Panc1 (cell line): ENCODE results near the gene ZNF544. TPM values are rescaled to one million over a fixed set of nuclear protein-coding genes. Genes with fewer than 3 reads are reported as not detected.

Experiments used
- ATAC-seq: fragments of 200-7000 bp; cut with Tn5 transposase; 2 replicates; pipeline ENCODE4 v1.9.1; 2020; ENCODE audit warnings: mild to moderate bottlenecking, moderate library complexity
- BruUV-seq: library from RNA; stranded (reverse); fragments of 400-500 nt; replicated peaks from 2 replicates; lab custom pipeline; 2021; lab: Mats Ljungman, UMichigan
- CTCF ChIA-PET: fragments of 300-600 bp; sonication (Branson Sonifier 250); formaldehyde crosslinking; loops from one replicate; lab custom pipeline; 2022; ENCODE audit warnings: antibody characterized with exemption; lab: Charles Lee
- POLR2A ChIA-PET: fragments of 300-600 bp; sonication (Branson Sonifier 250); formaldehyde crosslinking; loops from one replicate; lab custom pipeline; 2022; ENCODE audit warnings: antibody characterized with exemption; lab: Charles Lee
- DNase-seq: peaks from one replicate; pipeline ENCODE4 v3.0.0-alpha.2; 2010; ENCODE audit warnings: low read depth, low spot score
- H3K27ac ChIP-seq: 2 replicates; pipeline ENCODE4 v1.5.1; 2011; ENCODE audit warnings: mild to moderate bottlenecking, low read length, inconsistent platforms
- H3K27me3 ChIP-seq: fragments of 200-500 bp; sonication (Bioruptor generic); 2 replicates; pipeline ENCODE4 v1.6.0; 2014; ENCODE audit warnings: low read length, inconsistent platforms; ENCODE audit not compliant: control insufficient read depth, insufficient read depth
- H3K36me3 ChIP-seq: fragments of 200-500 bp; sonication (Bioruptor generic); 2 replicates; pipeline ENCODE4 v1.5.1; 2014; ENCODE audit warnings: inconsistent platforms, mild to moderate bottlenecking, low read length, moderate library complexity; ENCODE audit not compliant: control insufficient read depth, insufficient read depth
- H3K4me1 ChIP-seq: 2 replicates; pipeline ENCODE4 v1.5.1; 2011; ENCODE audit warnings: inconsistent platforms, mild to moderate bottlenecking, low read length, moderate library complexity; ENCODE audit not compliant: control insufficient read depth, insufficient read depth
- H3K4me3 ChIP-seq, 2 experiments: 2 replicates each; pipeline ENCODE4 v1.5.1; 2011 to 2012; ENCODE audit warnings: low read depth in 2 of 2, low read length in 2 of 2, mild to moderate bottlenecking in 2 of 2, inconsistent platforms in 1 of 2, moderate library complexity in 1 of 2
- H3K9me3 ChIP-seq: fragments of 200-500 bp; sonication (Bioruptor generic); 2 replicates; pipeline ENCODE4 v1.5.1; 2014; ENCODE audit warnings: low read depth, mild to moderate bottlenecking, inconsistent platforms, low read length, moderate library complexity; ENCODE audit not compliant: control insufficient read depth, insufficient read depth
- CTCF ChIP-seq: fragments of 450-650 bp; IDR thresholded peaks from 2 replicates; pipeline ENCODE4 v1.5.1; 2017; ENCODE audit warnings: mild to moderate bottlenecking
- POLR2AphosphoS5 ChIP-seq: IDR thresholded peaks from 2 replicates; pipeline ENCODE4 v1.6.1; 2012; ENCODE audit warnings: mild to moderate bottlenecking, low read depth, low read length, moderate library complexity
- REST ChIP-seq, 2 experiments: IDR thresholded peaks; 2 replicates each; pipeline ENCODE4 v1.6.1; 2011 to 2012; ENCODE audit warnings: low read depth in 2 of 2, control low read depth in 1 of 2, low read length in 1 of 2, mild to moderate bottlenecking in 1 of 2, moderate library complexity in 1 of 2; ENCODE audit not compliant: insufficient read depth in 1 of 2
- SIN3A ChIP-seq: IDR thresholded peaks from 2 replicates; pipeline ENCODE4 v1.6.1; 2012; ENCODE audit warnings: low read depth, mild to moderate bottlenecking, low read length, moderate library complexity, borderline replicate concordance; ENCODE audit not compliant: insufficient read depth
- TCF7L2 ChIP-seq: IDR thresholded peaks from 2 replicates; pipeline ENCODE4 v1.6.1; 2011; ENCODE audit warnings: mild to moderate bottlenecking, low read depth, low read length, inconsistent platforms
- in situ Hi-C: cut with HindIII; loops from 2 replicates; pipeline ENCODE4 v1.10.0; 2016; ENCODE audit warnings: low sequenced_read_pairs, low pct_unique_long_range_greater_than_20kb
- intact Hi-C: fragments of 100-400 bp; cut with micrococcal nuclease; formaldehyde crosslinking; loops from one replicate; pipeline ENCODE4 v1.10.0; 2022; ENCODE audit not compliant: unreplicated experiment
- total RNA-seq: library from RNA; stranded (reverse); gene quantifications from one replicate; pipeline ENCODE4 v1.2.1, GENCODE V29; 2021; ENCODE audit not compliant: unreplicated experiment

ZNF544 gene
- total RNA-seq, 1 experiment from 2014 or later = 48.5 TPM

GRCh38 chr19:58203814-58204475 is 24.8 kb upstream of the ZNF544 start:
- CTCF ChIA-PET = no interaction called here
- no peak overlapping the region for H3K4me3 ChIP-seq
- no TSS peak for BruUV-seq
- H3K9me3 ChIP-seq = peaks cover 66% of the 10 kb centered on the region
- H3K27ac ChIP-seq = no peak overlapping the region
- H3K36me3 ChIP-seq = no peaks in the 10 kb centered on the region
- no peak for ATAC-seq
- DNase-seq = no peak
- TF ChIP-seq POLR2AphosphoS5 (no peak), REST (IDR thresholded peaks at IDR 0.05; ENCODE audit: insufficient read depth in 1 of 2, low read depth in 2 of 2, low read length in 1 of 2) (no peak), TCF7L2 (no peak), SIN3A (no peak), CTCF (no peak)
- POLR2A ChIA-PET = interaction anchor here (0.6 kb wide), 1 partner anchor 15 kb away, joined by 4 read pairs; no protein-coding TSS in a partner anchor
- intact Hi-C loops = no loop called here
- no peaks in the 10 kb centered on the region for H3K4me1 ChIP-seq
- no peaks in the 10 kb centered on the region for H3K27me3 ChIP-seq
- in situ Hi-C loops = no loop called here

- intact Hi-C loops (no loop called here), in situ Hi-C loops (no loop called here)
- ChIA-PET POLR2A (no interaction called here), CTCF (no interaction called here)
- TF ChIP-seq REST (IDR thresholded peaks at IDR 0.05; ENCODE audit: insufficient read depth in 1 of 2, low read depth in 2 of 2, low read length in 1 of 2) (no peak), CTCF (no peak), POLR2AphosphoS5 (no peak), SIN3A (no peak), TCF7L2 (no peak)
- Histone ChIP-seq H3K4me1 (no peaks in the 10 kb centered on the region), H3K36me3 (no peaks in the 10 kb centered on the region), H3K9me3 (peaks cover 67% of the 10 kb centered on the region), H3K27me3 (no peaks in the 10 kb centered on the region), H3K4me3 (no peak overlapping the region), H3K27ac (no peak overlapping the region)
- no TSS peak for BruUV-seq
- DNase-seq (no peak), ATAC-seq (no peak)
Measured at GRCh38 chr19:58204566-58204965, 24.1 kb upstream of the ZNF544 start.
